ENCODE data around the gene PPM1L. TPM values are rescaled to one million over a fixed set of nuclear protein-coding genes. Genes with fewer than 3 reads are reported as not detected.

PPM1L gene
- total RNA-seq, 2 donors from 2014 or later = 15.0 to 15.6 TPM

- Histone ChIP-seq H3K4me1 (no peaks in the 10 kb centered on the region), H3K9ac (ENCODE audit: low read depth in 2 of 2, low read length in 2 of 2) (no peak overlapping the region), H3K27ac (no peak overlapping the region), H3K36me3 (no peaks in the 10 kb centered on the region), H3K9me3 (no peaks in the 10 kb centered on the region), H3K27me3 (no peaks in the 10 kb centered on the region), H3K4me3 (no peak overlapping the region)
- no peak for DNase-seq
- intact Hi-C loops (cut with DNase I) = no loop called here
- no peak for TF ChIP-seq CTCF (IDR thresholded peaks at IDR 0.05)
Measured at GRCh38 chr3:160806686-160807085, 50.7 kb downstream of the PPM1L start.

DNA sequence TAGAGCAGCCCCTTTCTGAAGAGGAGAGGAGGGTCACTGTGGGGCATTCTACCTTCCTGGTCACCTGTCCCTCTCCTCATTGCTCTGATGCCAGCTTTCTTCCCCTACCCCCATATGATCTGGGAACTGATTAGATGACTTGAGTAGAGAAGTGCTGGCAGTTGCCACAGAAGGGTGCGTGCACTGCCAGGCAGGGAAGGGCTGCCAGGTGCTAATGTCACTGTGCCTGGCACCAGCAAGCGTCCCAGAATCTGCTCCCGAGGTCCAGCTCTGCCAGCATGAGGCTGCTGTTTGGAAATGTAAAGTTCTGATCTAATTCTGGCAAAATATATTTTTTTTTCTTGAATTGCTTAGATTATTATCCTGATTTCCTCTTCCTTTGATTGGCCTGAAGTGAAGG lies 52.8 kb downstream of the PPM1L start:
- no peak overlapping the region for H3K9ac ChIP-seq (ENCODE audit: low read depth in 2 of 2, low read length in 2 of 2)
- H3K4me1 ChIP-seq = no peaks in the 10 kb centered on the region
- H3K9me3 ChIP-seq = no peaks in the 10 kb centered on the region

DNA sequence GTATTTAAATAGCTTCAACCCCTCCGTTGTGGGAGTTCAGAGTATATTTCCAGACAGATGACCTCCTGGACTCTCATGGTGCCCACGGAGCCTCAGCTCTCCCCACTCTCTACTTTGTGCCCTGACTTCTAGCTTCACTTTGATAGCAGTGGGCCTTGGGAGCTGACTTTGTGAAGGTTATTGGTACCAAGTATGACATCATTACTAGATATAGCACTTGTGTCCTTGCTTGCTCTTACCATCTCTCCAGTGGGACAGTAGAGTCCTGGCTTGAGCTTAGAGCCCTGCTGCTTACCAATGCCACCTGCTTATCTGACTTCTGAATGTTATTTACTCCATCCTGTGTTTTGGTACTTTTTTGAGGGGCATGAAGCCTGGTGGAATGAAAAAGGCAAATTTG lies 53.4 kb downstream of the PPM1L start:
- no peak overlapping the region for H3K27ac ChIP-seq
- intact Hi-C loops (cut with DNase I) = no loop called here
- H3K27me3 ChIP-seq = no peaks in the 10 kb centered on the region
- H3K4me1 ChIP-seq = no peaks in the 10 kb centered on the region
- no peak for TF ChIP-seq CTCF (IDR thresholded peaks at IDR 0.05)
- no peak overlapping the region for H3K9ac ChIP-seq (ENCODE audit: low read depth in 2 of 2, low read length in 2 of 2)
- no peaks in the 10 kb centered on the region for H3K9me3 ChIP-seq
- no peak for DNase-seq
- H3K36me3 ChIP-seq = no peaks in the 10 kb centered on the region
- H3K4me3 ChIP-seq = no peak overlapping the region

More for the DNA sequence above, 52.8 kb downstream of the PPM1L start:
- Histone ChIP-seq H3K4me3 (no peak overlapping the region), H3K36me3 (no peaks in the 10 kb centered on the region), H3K27me3 (no peaks in the 10 kb centered on the region), H3K27ac (no peak overlapping the region)
- intact Hi-C loops (cut with DNase I) = no loop called here
- no peak for TF ChIP-seq CTCF (IDR thresholded peaks at IDR 0.05)
- no peak for DNase-seq

GRCh38 chr3:160810362-160811236 lies 54.6 kb downstream of the PPM1L start:
- intact Hi-C loops (cut with DNase I) = no loop called here
- Histone ChIP-seq H3K27me3 (no peaks in the 10 kb centered on the region), H3K27ac (no peak overlapping the region), H3K36me3 (no peaks in the 10 kb centered on the region), H3K9me3 (no peaks in the 10 kb centered on the region), H3K4me1 (no peaks in the 10 kb centered on the region), H3K9ac (ENCODE audit: low read depth in 2 of 2, low read length in 2 of 2) (no peak overlapping the region), H3K4me3 (no peak overlapping the region)
- DNase-seq = no peak
- no peak for TF ChIP-seq CTCF (IDR thresholded peaks at IDR 0.05)

- H3K27me3 ChIP-seq = no peaks in the 10 kb centered on the region
- intact Hi-C loops (cut with DNase I) = no loop called here
Measured at GRCh38 chr3:160811237-160811548, 55.2 kb downstream of the PPM1L start.

More at GRCh38 chr3:160811237-160811548, 55.2 kb downstream of the PPM1L start:
- Histone ChIP-seq H3K9me3 (no peaks in the 10 kb centered on the region), H3K36me3 (no peaks in the 10 kb centered on the region), H3K4me3 (no peak overlapping the region), H3K9ac (ENCODE audit: low read depth in 2 of 2, low read length in 2 of 2) (no peak overlapping the region), H3K27ac (no peak overlapping the region), H3K4me1 (no peaks in the 10 kb centered on the region)
- DNase-seq = no peak
- TF ChIP-seq CTCF (IDR thresholded peaks at IDR 0.05) = no peak

Data from colonic mucosa (tissue), 4 donors.